ENCODE measurements around the gene SLC7A7. TPM values are rescaled to one million over a fixed set of nuclear protein-coding genes. Genes with fewer than 3 reads are reported as not detected.
"Not testable (repeated sequence)": the region's sequence is repeated elsewhere in the genome, so short reads cannot be mapped to it uniquely, and the experiment has no call there.

Gene SLC7A7
- total RNA-seq, 6 experiments from 2014 or later, result 6.2 to 11.4 (median 7.3) TPM

- Histone ChIP-seq H3K27me3 (no peaks in the 10 kb centered on the region), H3K9me3 (no peaks in the 10 kb centered on the region), H3K27ac (no peak overlapping the region), H3K36me3 (no peaks in the 10 kb centered on the region), H3K4me1 (no peaks in the 10 kb centered on the region), H3K4me3 (no peak overlapping the region)
- no CpG with 5 or more reads among the region's 1 CpG for WGBS (ENCODE audit: insufficient coverage, low coverage, low lambda C conversion rate, missing lambda C conversion rate)
- ATAC-seq, result no peak
- DNase-seq, result no peak
- no peak for TF ChIP-seq POLR2A (IDR thresholded peaks at IDR 0.05)
- no peak for TF ChIP-seq CTCF (IDR thresholded peaks at IDR 0.05)
- intact Hi-C loops (cut with DNase I), result no loop called here
Measured at GRCh38 chr14:22726012-22726411, 89.2 kb downstream of the SLC7A7 start.

GRCh38 chr14:22725374-22725773 lies 89.9 kb downstream of the SLC7A7 start:
- ATAC-seq; intact Hi-C loops (cut with DNase I); H3K4me3 ChIP-seq; DNase-seq; H3K36me3 ChIP-seq; H3K9me3 ChIP-seq; H3K27ac ChIP-seq; H3K27me3 ChIP-seq; H3K4me1 ChIP-seq: not testable (repeated sequence)
- WGBS (ENCODE audit: insufficient coverage, low coverage, low lambda C conversion rate, missing lambda C conversion rate), result 45% methylated on average over 3 of the region's 3 CpGs

- 46% methylated on average over 7 of the region's 8 CpGs for WGBS (ENCODE audit: insufficient coverage, low coverage, low lambda C conversion rate, missing lambda C conversion rate)
- ATAC-seq; intact Hi-C loops (cut with DNase I); H3K36me3 ChIP-seq; H3K4me3 ChIP-seq; H3K27me3 ChIP-seq; H3K27ac ChIP-seq; H3K4me1 ChIP-seq; DNase-seq; H3K9me3 ChIP-seq: not testable (repeated sequence)
Measured at GRCh38 chr14:22724847-22725246, 90.4 kb downstream of the SLC7A7 start.

GRCh38 chr14:22723815-22724214 lies 91.4 kb downstream of the SLC7A7 start:
- Histone ChIP-seq H3K9me3 (no peaks in the 10 kb centered on the region), H3K4me1 (no peaks in the 10 kb centered on the region), H3K4me3 (no peak overlapping the region), H3K27ac (no peak overlapping the region), H3K36me3 (no peaks in the 10 kb centered on the region), H3K27me3 (no peaks in the 10 kb centered on the region)
- no peak for TF ChIP-seq POLR2A (IDR thresholded peaks at IDR 0.05)
- TF ChIP-seq CTCF (IDR thresholded peaks at IDR 0.05), result no peak
- intact Hi-C loops (cut with DNase I), result no loop called here
- DNase-seq, result no peak
- WGBS (ENCODE audit: insufficient coverage, low coverage, low lambda C conversion rate, missing lambda C conversion rate), result 83% methylated on average over 1 of the region's 1 CpG
- ATAC-seq, result no peak

Small RNAs within 50 kb of the gene (small RNA-seq; reads per million reads assigned to genes)
- 0 reads per million in 2 experiments for gene RF00019
- 0 reads per million in 2 experiments for gene RF00588

Other genes with a start within 250 kb of the SLC7A7 start
- gene DAD1, start 226.2 kb downstream of the SLC7A7 start, total RNA-seq, result 100 to 1,000 TPM; 107 to 249 (median 133) TPM
- gene ABHD4, start 217.1 kb downstream of the SLC7A7 start, total RNA-seq, result 10 to 100 TPM; 12.7 to 38.1 (median 18.5) TPM
- gene OR6J1, start 171.1 kb downstream of the SLC7A7 start, total RNA-seq, result not detected
- gene OXA1L, start 48.7 kb downstream of the SLC7A7 start, total RNA-seq, result 10 to 100 TPM; 64.3 to 80.1 (median 72.3) TPM
- gene MRPL52, start 14.5 kb upstream of the SLC7A7 start, total RNA-seq, result 10 to 100 TPM; 42.0 to 96.6 (median 47.6) TPM
- 10 to 100 TPM in 4 of 6 experiments, 1 to 10 TPM in 2; 8.7 to 26.0 (median 12.8) TPM for gene MMP14, start 21.1 kb upstream of the SLC7A7 start, total RNA-seq
- 10 to 100 TPM; 31.0 to 54.5 (median 44.6) TPM for gene LRP10, start 56.3 kb upstream of the SLC7A7 start, total RNA-seq
- under 1 TPM in 2 of 6 experiments, not detected in 4; 0.10 to 0.12 TPM for gene REM2, start 67.8 kb upstream of the SLC7A7 start, total RNA-seq
- gene RBM23, start 103.7 kb upstream of the SLC7A7 start, total RNA-seq, result 10 to 100 TPM; 22.2 to 38.0 (median 34.0) TPM
- 10 to 100 TPM; 22.5 to 32.1 (median 25.7) TPM for gene PRMT5, start 113.9 kb upstream of the SLC7A7 start, total RNA-seq
- gene HAUS4, start 141.7 kb upstream of the SLC7A7 start, total RNA-seq, result 10 to 100 TPM in 4 of 6 experiments, 1 to 10 TPM in 2; 6.8 to 17.9 (median 12.4) TPM
- 10 to 100 TPM in 5 of 6 experiments, 1 to 10 TPM in 1; 7.8 to 64.6 (median 54.2) TPM for gene AJUBA, start 167.1 kb upstream of the SLC7A7 start, total RNA-seq
- 1 to 10 TPM; 1.7 to 4.0 (median 3.2) TPM for gene C14orf93, start 194.7 kb upstream of the SLC7A7 start, total RNA-seq
- 10 to 100 TPM; 51.2 to 93.5 (median 59.1) TPM for gene PSMB5, start 219.5 kb upstream of the SLC7A7 start, total RNA-seq
- gene PSMB11, start 226.8 kb upstream of the SLC7A7 start, total RNA-seq, result not detected
- gene CDH24, start 242.1 kb upstream of the SLC7A7 start, total RNA-seq, result under 1 TPM; 0.26 to 0.74 (median 0.54) TPM

All from right lobe of liver (tissue), 6 donors.